ENCODE measurements around the gene KDM4D.

The KDM4D gene

GRCh38 chr11:94946812-94947211 is 26.7 kb upstream of the KDM4D start:
- Histone ChIP-seq H3K4me3 (ENCODE audit: low read length, poor library complexity, severe bottlenecking) (no peak overlapping the region), H3K4me2 (ENCODE audit: low read depth, low read length, poor library complexity, severe bottlenecking) (no peak overlapping the region), H3K36me3 (ENCODE audit: insufficient read depth, low read length) (no peaks in the 10 kb centered on the region), H3K4me1 (ENCODE audit: insufficient read depth, low read length, poor library complexity, severe bottlenecking) (no peaks in the 10 kb centered on the region), H3K9me2 (replicated peaks; ENCODE audit: low read depth, low read length) (no peaks in the 10 kb centered on the region), H3K9ac (ENCODE audit: low read depth, low read length, poor library complexity, severe bottlenecking) (no peak overlapping the region), H3F3A (ENCODE audit: low read depth) (no peaks in the 10 kb centered on the region), H4K20me1 (ENCODE audit: insufficient read depth, low read length, poor library complexity, severe bottlenecking) (no peaks in the 10 kb centered on the region), H3K27me3 (ENCODE audit: insufficient read depth, low read length, poor library complexity, severe bottlenecking) (no peaks in the 10 kb centered on the region), H3K9me3 (ENCODE audit: insufficient read depth, low read depth, low read length) (no peaks in the 10 kb centered on the region), H2AFZ (ENCODE audit: low read length) (no peak overlapping the region), H3K79me2 (ENCODE audit: insufficient read depth, low read length) (no peaks in the 10 kb centered on the region)
- TF ChIP-seq EZH2phosphoT487 (IDR thresholded peaks at IDR 0.05; ENCODE audit: borderline replicate concordance): no peak
- no peak for TF ChIP-seq CTCF (conservative IDR thresholded peaks at IDR 0.05; ENCODE audit: low read length)

GRCh38 chr11:94948070-94948617 is 25.4 kb upstream of the KDM4D start:
- H3K36me3 ChIP-seq (ENCODE audit: insufficient read depth, low read length): no peaks in the 10 kb centered on the region
- H2AFZ ChIP-seq (ENCODE audit: low read length): 0 out of 2 replicates have a peak overlapping the region, but pooled peaks have one; percentile 0
- H3K79me2 ChIP-seq (ENCODE audit: insufficient read depth, low read length): no peaks in the 10 kb centered on the region
- H3K9me3 ChIP-seq (ENCODE audit: insufficient read depth, low read depth, low read length): no peaks in the 10 kb centered on the region
- no peaks in the 10 kb centered on the region for H3K4me1 ChIP-seq (ENCODE audit: insufficient read depth, low read length, poor library complexity, severe bottlenecking)
- H3K27me3 ChIP-seq (ENCODE audit: insufficient read depth, low read length, poor library complexity, severe bottlenecking): no peaks in the 10 kb centered on the region
- H3K4me3 ChIP-seq (ENCODE audit: low read length, poor library complexity, severe bottlenecking): no peak overlapping the region
- H3F3A ChIP-seq (ENCODE audit: low read depth): no peaks in the 10 kb centered on the region
- no peaks in the 10 kb centered on the region for H3K9me2 ChIP-seq (replicated peaks; ENCODE audit: low read depth, low read length)
- no peak overlapping the region for H3K4me2 ChIP-seq (ENCODE audit: low read depth, low read length, poor library complexity, severe bottlenecking)
- H4K20me1 ChIP-seq (ENCODE audit: insufficient read depth, low read length, poor library complexity, severe bottlenecking): no peaks in the 10 kb centered on the region
- no peak for TF ChIP-seq CTCF (conservative IDR thresholded peaks at IDR 0.05; ENCODE audit: low read length)
- no peak overlapping the region for H3K9ac ChIP-seq (ENCODE audit: low read depth, low read length, poor library complexity, severe bottlenecking)

GRCh38 chr11:94954753-94955152 is 18.8 kb upstream of the KDM4D start:
- Histone ChIP-seq H3K9me2 (replicated peaks; ENCODE audit: low read depth, low read length) (no peaks in the 10 kb centered on the region), H3K4me2 (ENCODE audit: low read depth, low read length, poor library complexity, severe bottlenecking) (no peak overlapping the region), H3F3A (ENCODE audit: low read depth) (no peaks in the 10 kb centered on the region), H3K9me3 (ENCODE audit: insufficient read depth, low read depth, low read length) (no peaks in the 10 kb centered on the region), H3K4me1 (ENCODE audit: insufficient read depth, low read length, poor library complexity, severe bottlenecking) (no peaks in the 10 kb centered on the region), H3K4me3 (ENCODE audit: low read length, poor library complexity, severe bottlenecking) (no peak overlapping the region), H3K9ac (ENCODE audit: low read depth, low read length, poor library complexity, severe bottlenecking) (no peak overlapping the region), H2AFZ (ENCODE audit: low read length) (no peak overlapping the region), H4K20me1 (ENCODE audit: insufficient read depth, low read length, poor library complexity, severe bottlenecking) (no peaks in the 10 kb centered on the region), H3K27me3 (ENCODE audit: insufficient read depth, low read length, poor library complexity, severe bottlenecking) (no peaks in the 10 kb centered on the region), H3K36me3 (ENCODE audit: insufficient read depth, low read length) (no peaks in the 10 kb centered on the region; the same call in 1 of the 2 replicates), H3K79me2 (ENCODE audit: insufficient read depth, low read length) (no peaks in the 10 kb centered on the region)
- no peak for TF ChIP-seq EZH2phosphoT487 (IDR thresholded peaks at IDR 0.05; ENCODE audit: borderline replicate concordance)

- no peaks in the 10 kb centered on the region for H3K9me2 ChIP-seq (replicated peaks; ENCODE audit: low read depth, low read length)
- no peaks in the 10 kb centered on the region for H4K20me1 ChIP-seq (ENCODE audit: insufficient read depth, low read length, poor library complexity, severe bottlenecking)
- H3K9me3 ChIP-seq (ENCODE audit: insufficient read depth, low read depth, low read length): no peaks in the 10 kb centered on the region
- no peak overlapping the region for H2AFZ ChIP-seq (ENCODE audit: low read length)
- TF ChIP-seq EZH2phosphoT487 (IDR thresholded peaks at IDR 0.05; ENCODE audit: borderline replicate concordance) (no peak), CTCF (conservative IDR thresholded peaks at IDR 0.05; ENCODE audit: low read length) (no peak)
- H3K27me3 ChIP-seq (ENCODE audit: insufficient read depth, low read length, poor library complexity, severe bottlenecking): no peaks in the 10 kb centered on the region
- no peak overlapping the region for H3K4me3 ChIP-seq (ENCODE audit: low read length, poor library complexity, severe bottlenecking)
- H3K36me3 ChIP-seq (ENCODE audit: insufficient read depth, low read length): peaks cover 11% of the 10 kb centered on the region; the same call in 1 of the 2 replicates
- H3K9ac ChIP-seq (ENCODE audit: low read depth, low read length, poor library complexity, severe bottlenecking): no peak overlapping the region
- no peaks in the 10 kb centered on the region for H3F3A ChIP-seq (ENCODE audit: low read depth)
- no peaks in the 10 kb centered on the region for H3K79me2 ChIP-seq (ENCODE audit: insufficient read depth, low read length)
- no peaks in the 10 kb centered on the region for H3K4me1 ChIP-seq (ENCODE audit: insufficient read depth, low read length, poor library complexity, severe bottlenecking)
- no peak overlapping the region for H3K4me2 ChIP-seq (ENCODE audit: low read depth, low read length, poor library complexity, severe bottlenecking)
Observed at GRCh38 chr11:94956963-94957362, 16.5 kb upstream of the KDM4D start.

Data from Loucy (cell line).